GM19193 (cell line): ENCODE measurements around the gene STX7.

Experiments used
- POLR2A ChIP-seq: IDR thresholded peaks from 4 replicates; pipeline ENCODE4 v1.6.1; 2011; ENCODE audit not compliant: insufficient read depth, insufficient read length; ENCODE audit errors: extremely low read depth

STX7 gene

GRCh38 chr6:132464538-132465256 lies 48.2 kb downstream of the STX7 start:
- no peak for TF ChIP-seq POLR2A

- TF ChIP-seq POLR2A = no peak
Observed at GRCh38 chr6:132461958-132462357, 51.0 kb downstream of the STX7 start.

GRCh38 chr6:132459605-132459952 lies 53.3 kb downstream of the STX7 start:
- TF ChIP-seq POLR2A = no peak

GRCh38 chr6:132458887-132459604 lies 53.9 kb downstream of the STX7 start:
- no peak for TF ChIP-seq POLR2A

- TF ChIP-seq POLR2A = no peak
Observed at GRCh38 chr6:132456700-132457143, 56.2 kb downstream of the STX7 start.

GRCh38 chr6:132446855-132447241 lies 66.1 kb downstream of the STX7 start:
- no peak for TF ChIP-seq POLR2A

- no peak for TF ChIP-seq POLR2A
Observed at GRCh38 chr6:132446141-132446854, 66.6 kb downstream of the STX7 start.

GRCh38 chr6:132445201-132445951 lies 67.5 kb downstream of the STX7 start:
- no peak for TF ChIP-seq POLR2A

GRCh38 chr6:132443206-132443605 lies 69.7 kb downstream of the STX7 start:
- no peak for TF ChIP-seq POLR2A

- TF ChIP-seq POLR2A = no peak
Observed at GRCh38 chr6:132430110-132430509, 82.8 kb downstream of the STX7 start.

- TF ChIP-seq POLR2A = no peak
Observed at GRCh38 chr6:132425176-132425575, 87.7 kb downstream of the STX7 start.

- no peak for TF ChIP-seq POLR2A
Observed at GRCh38 chr6:132423839-132424238, 89.1 kb downstream of the STX7 start.

GRCh38 chr6:132418235-132418965 lies 94.5 kb downstream of the STX7 start:
- no peak for TF ChIP-seq POLR2A

- no peak for TF ChIP-seq POLR2A
Observed at GRCh38 chr6:132414761-132415160, 98.2 kb downstream of the STX7 start.
